Keratinocyte (primary cell): ENCODE data around the gene RAPGEF3. TPM values are rescaled to one million over a fixed set of nuclear protein-coding genes. Genes with fewer than 3 reads are reported as not detected.

Source experiments
- DNase-seq: peaks from one replicate; pipeline ENCODE4 v3.0.0-alpha.2; 2011; ENCODE audit warnings: low read depth, missing footprints, low spot score
- FAIRE-seq: peaks from 2 replicates; lab custom pipeline; 2011; peaks lifted over from hg19 to GRCh38; lab: Jason Lieb, UNC
- H2AFZ ChIP-seq: 2 replicates; pipeline ENCODE4 v1.6.0; 2012; ENCODE audit warnings: low read length, control low read depth, inconsistent platforms; ENCODE audit not compliant: control insufficient read depth
- H3K27ac ChIP-seq: 2 replicates; pipeline ENCODE4 v1.5.1; 2011; ENCODE audit warnings: low read length; ENCODE audit not compliant: control insufficient read depth, insufficient read depth
- H3K27me3 ChIP-seq: 3 replicates; pipeline ENCODE4 v1.6.0; 2011; ENCODE audit warnings: low read length; ENCODE audit not compliant: control insufficient read depth, insufficient read depth; ENCODE audit errors: extremely low read depth
- H3K36me3 ChIP-seq, 2 experiments: 2 replicates in 1 of 2; 3 replicates in 1 of 2; pipeline ENCODE4 v1.5.1; 2011; ENCODE audit warnings: low read length in 2 of 2, mild to moderate bottlenecking in 1 of 2; ENCODE audit not compliant: control insufficient read depth in 2 of 2, insufficient read depth in 2 of 2; ENCODE audit errors: extremely low read depth in 1 of 2
- H3K4me1 ChIP-seq: 3 replicates; pipeline ENCODE4 v1.5.1; 2011; ENCODE audit warnings: low read length; ENCODE audit not compliant: control insufficient read depth, insufficient read depth; ENCODE audit errors: extremely low read depth
- H3K4me2 ChIP-seq: 3 replicates; pipeline ENCODE4 v1.6.0; 2011; ENCODE audit warnings: low read depth, low read length; ENCODE audit not compliant: control insufficient read depth, insufficient read depth; ENCODE audit errors: extremely low read depth
- H3K4me3 ChIP-seq, 3 experiments: fragments of 200-600 bp in 1 of 3; sonication (generic) in 1 of 3; 2 replicates in 2 of 3; 3 replicates in 1 of 3; pipeline ENCODE4 v1.5.1; 2011 to 2016; ENCODE audit warnings: low read length in 3 of 3, mild to moderate bottlenecking in 3 of 3, control low read depth in 2 of 3, inconsistent platforms in 1 of 3, low read depth in 1 of 3, mixed read lengths in 1 of 3, mixed run types in 1 of 3, moderate library complexity in 1 of 3; ENCODE audit not compliant: control insufficient read depth in 2 of 3, insufficient read depth in 2 of 3; ENCODE audit errors: extremely low read depth in 1 of 3
- H3K79me2 ChIP-seq: 2 replicates; pipeline ENCODE4 v1.6.0; 2012; ENCODE audit warnings: low read length; ENCODE audit not compliant: control insufficient read depth, insufficient read depth
- H3K9ac ChIP-seq: 3 replicates; pipeline ENCODE4 v1.6.0; 2011; ENCODE audit warnings: low read length; ENCODE audit not compliant: control insufficient read depth, insufficient read depth; ENCODE audit errors: extremely low read depth
- H3K9me1 ChIP-seq: 3 replicates; pipeline ENCODE4 v1.6.0; 2011; ENCODE audit warnings: low read length; ENCODE audit not compliant: control insufficient read depth, insufficient read depth; ENCODE audit errors: extremely low read depth
- H3K9me3 ChIP-seq: 2 replicates; pipeline ENCODE4 v1.5.1; 2012; ENCODE audit warnings: low read depth, low read length; ENCODE audit not compliant: control insufficient read depth
- H4K20me1 ChIP-seq: 3 replicates; pipeline ENCODE4 v1.6.0; 2011; ENCODE audit warnings: low read length; ENCODE audit not compliant: control insufficient read depth, insufficient read depth; ENCODE audit errors: extremely low read depth
- EZH2 ChIP-seq: IDR thresholded peaks from one replicate; pipeline ENCODE4 v1.6.1; 2012; ENCODE audit warnings: inconsistent platforms, mild to moderate bottlenecking, low read length, moderate library complexity
- dilution Hi-C: fragments of 300-500 bp; cut with MboI; formaldehyde crosslinking; loops from one replicate; pipeline ENCODE4 v1.7.0; 2020; ENCODE audit warnings: low sequenced_read_pairs; ENCODE audit not compliant: extremely low pct_ligation_motif_present
- polyA plus RNA-seq, 5 experiments: library from polyadenylated mRNA; depleted of rRNA in 3 of 5; stranded (reverse) in 3 of 5; stranded (forward) in 1 of 5; unstranded in 1 of 5; fragments of >200 nt; gene quantifications; 1 replicate in 1 of 5; 2 replicates in 3 of 5; 3 replicates in 1 of 5; pipeline versions ENCODE4 v1.2.1 to v1.2.3, GENCODE V29; 2011 to 2012; ENCODE audit warnings: missing spikeins in 2 of 5, low read depth in 1 of 5, low replicate concordance in 1 of 5
- TF ChIP-seq, protein P1 (sequence below), 3 experiments: IDR thresholded peaks in 1 of 3; conservative IDR thresholded peaks in 1 of 3; optimal IDR thresholded peaks in 1 of 3; 2 replicates in 2 of 3; 3 replicates in 1 of 3; pipeline versions ENCODE3 to v1.5.1; 2011; ENCODE audit warnings: low read length in 3 of 3, mild to moderate bottlenecking in 3 of 3, moderate library complexity in 2 of 3, control low read depth in 1 of 3, inconsistent platforms in 1 of 3; ENCODE audit not compliant: insufficient read depth in 2 of 3; ENCODE audit errors: extremely low read depth in 1 of 3

The RAPGEF3 gene
- polyA plus RNA-seq, 1 donor (not counting 4 experiments of a cell fraction or from before 2014, with no cell fraction given), result 5.1 TPM

DNA sequence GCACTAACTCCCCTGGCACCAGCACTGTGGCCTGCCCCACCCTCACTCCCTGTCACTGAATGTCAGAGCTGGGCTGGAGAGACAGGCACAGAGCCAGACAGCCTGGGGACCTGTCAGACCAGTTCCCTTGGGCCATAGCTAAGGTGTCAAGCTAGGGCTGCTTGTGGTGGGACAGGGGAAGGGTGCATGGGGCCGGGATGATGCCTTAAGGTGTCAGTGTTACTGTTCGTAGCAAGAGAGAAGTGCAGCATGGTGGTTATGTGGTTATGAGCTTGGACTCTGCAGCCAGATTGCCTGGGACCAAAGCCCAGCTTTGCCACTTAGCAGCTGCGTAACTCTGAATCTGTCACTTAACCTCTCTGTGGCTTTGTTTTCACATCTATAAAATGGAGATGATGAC is 3.8 kb downstream of the RAPGEF3 start:
- Histone ChIP-seq H3K79me2 (no peaks in the 10 kb centered on the region), H3K4me1 (peaks cover 73% of the 10 kb centered on the region), H3K9ac (no peak overlapping the region), H3K4me2 (peak overlapping the region; percentile 80), H3K27me3 (no peaks in the 10 kb centered on the region), H3K9me3 (no peaks in the 10 kb centered on the region), H2AFZ (no peak overlapping the region), H3K4me3 (peak overlapping the region in 1 of 3 experiments; percentile 28), H3K27ac (peak overlapping the region; percentile 93), H4K20me1 (no peaks in the 10 kb centered on the region), H3K36me3 (peaks cover under 1 to 2% of the 10 kb centered on the region in 2 experiments), H3K9me1 (peaks cover 4% of the 10 kb centered on the region)
- FAIRE-seq (no peak), DNase-seq (no peak)
- TF ChIP-seq, protein P1, sequence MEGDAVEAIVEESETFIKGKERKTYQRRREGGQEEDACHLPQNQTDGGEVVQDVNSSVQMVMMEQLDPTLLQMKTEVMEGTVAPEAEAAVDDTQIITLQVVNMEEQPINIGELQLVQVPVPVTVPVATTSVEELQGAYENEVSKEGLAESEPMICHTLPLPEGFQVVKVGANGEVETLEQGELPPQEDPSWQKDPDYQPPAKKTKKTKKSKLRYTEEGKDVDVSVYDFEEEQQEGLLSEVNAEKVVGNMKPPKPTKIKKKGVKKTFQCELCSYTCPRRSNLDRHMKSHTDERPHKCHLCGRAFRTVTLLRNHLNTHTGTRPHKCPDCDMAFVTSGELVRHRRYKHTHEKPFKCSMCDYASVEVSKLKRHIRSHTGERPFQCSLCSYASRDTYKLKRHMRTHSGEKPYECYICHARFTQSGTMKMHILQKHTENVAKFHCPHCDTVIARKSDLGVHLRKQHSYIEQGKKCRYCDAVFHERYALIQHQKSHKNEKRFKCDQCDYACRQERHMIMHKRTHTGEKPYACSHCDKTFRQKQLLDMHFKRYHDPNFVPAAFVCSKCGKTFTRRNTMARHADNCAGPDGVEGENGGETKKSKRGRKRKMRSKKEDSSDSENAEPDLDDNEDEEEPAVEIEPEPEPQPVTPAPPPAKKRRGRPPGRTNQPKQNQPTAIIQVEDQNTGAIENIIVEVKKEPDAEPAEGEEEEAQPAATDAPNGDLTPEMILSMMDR (optimal IDR thresholded peaks at IDR 0.05 in 1 of 3, IDR thresholded peaks at IDR 0.05 in 1 of 3, conservative IDR thresholded peaks at IDR 0.05 in 1 of 3; ENCODE audit: extremely low read depth in 1 of 3, insufficient read depth in 2 of 3, low read length in 3 of 3), result no peak
- no peak for TF ChIP-seq EZH2
- dilution Hi-C loops, result no loop called here

DNA sequence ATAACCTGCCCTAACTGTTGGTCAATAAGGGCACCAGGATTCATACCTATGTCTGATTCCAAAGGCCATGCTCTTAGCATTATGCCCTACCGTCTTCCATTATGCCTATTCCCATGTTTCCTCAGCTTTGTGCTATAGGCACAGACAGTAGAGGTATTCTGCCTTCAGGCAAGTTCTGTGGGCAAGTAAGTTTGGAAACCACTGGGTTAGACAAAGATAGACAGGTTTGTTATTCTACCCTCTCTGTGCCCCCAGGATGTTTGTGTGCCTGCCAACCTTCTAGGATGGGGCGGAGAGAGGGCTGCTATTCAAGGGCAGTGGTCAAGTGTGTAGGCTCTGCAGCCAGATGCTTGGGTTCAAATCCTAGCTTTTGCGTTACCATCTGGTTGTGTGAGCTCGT is 4.6 kb downstream of the RAPGEF3 start:
- DNase-seq (no peak), FAIRE-seq (peak; percentile 82)
- dilution Hi-C loops, result no loop called here

More for the DNA sequence above, 4.6 kb downstream of the RAPGEF3 start:
- no peaks in the 10 kb centered on the region for H4K20me1 ChIP-seq
- peak overlapping the region in 2 of 3 experiments; percentile 18 to 21 for H3K4me3 ChIP-seq
- peaks cover 3 to 4% of the 10 kb centered on the region in 2 experiments for H3K36me3 ChIP-seq
- no peaks in the 10 kb centered on the region for H3K9me3 ChIP-seq
- no peak for TF ChIP-seq EZH2
- TF ChIP-seq, protein P1 (optimal IDR thresholded peaks at IDR 0.05 in 1 of 3, IDR thresholded peaks at IDR 0.05 in 1 of 3, conservative IDR thresholded peaks at IDR 0.05 in 1 of 3; ENCODE audit: extremely low read depth in 1 of 3, insufficient read depth in 2 of 3, low read length in 3 of 3), result no peak
- H3K9ac ChIP-seq, result peak overlapping the region; percentile 71
- no peak overlapping the region for H2AFZ ChIP-seq
- H3K27me3 ChIP-seq, result no peaks in the 10 kb centered on the region
- peaks cover 66% of the 10 kb centered on the region for H3K4me1 ChIP-seq
- H3K79me2 ChIP-seq, result no peaks in the 10 kb centered on the region
- H3K9me1 ChIP-seq, result peaks cover 4% of the 10 kb centered on the region
- H3K27ac ChIP-seq, result peak overlapping the region; percentile 93
- H3K4me2 ChIP-seq, result peak overlapping the region; percentile 80
